T-helper 1 cell treated with Interleukin-12 subunit alpha and Interleukin-12 subunit beta and Interleukin-4 antibody, amounts not matched to agents 30 ng/mL and 1 ng/mL, for 36 hours (primary cell): ENCODE data around the gene CLTCL1. TPM values are rescaled to one million over a fixed set of nuclear protein-coding genes. Genes with fewer than 3 reads are reported as not detected.
"Not testable (repeated sequence)": the region's sequence is repeated elsewhere in the genome, so short reads cannot be mapped to it uniquely, and the experiment has no call there.

Experiments
- intact Hi-C: fragments of 100-400 bp; cut with micrococcal nuclease; formaldehyde crosslinking; loops from one replicate; pipeline ENCODE4 v1.15.1; 2024
- total RNA-seq: library from RNA; stranded (reverse); gene quantifications from 2 replicates; pipeline ENCODE4 v1.2.3, GENCODE V29; 2022

CLTCL1 gene
- 0.66 and 1.1 TPM in 2 replicates for total RNA-seq

DNA sequence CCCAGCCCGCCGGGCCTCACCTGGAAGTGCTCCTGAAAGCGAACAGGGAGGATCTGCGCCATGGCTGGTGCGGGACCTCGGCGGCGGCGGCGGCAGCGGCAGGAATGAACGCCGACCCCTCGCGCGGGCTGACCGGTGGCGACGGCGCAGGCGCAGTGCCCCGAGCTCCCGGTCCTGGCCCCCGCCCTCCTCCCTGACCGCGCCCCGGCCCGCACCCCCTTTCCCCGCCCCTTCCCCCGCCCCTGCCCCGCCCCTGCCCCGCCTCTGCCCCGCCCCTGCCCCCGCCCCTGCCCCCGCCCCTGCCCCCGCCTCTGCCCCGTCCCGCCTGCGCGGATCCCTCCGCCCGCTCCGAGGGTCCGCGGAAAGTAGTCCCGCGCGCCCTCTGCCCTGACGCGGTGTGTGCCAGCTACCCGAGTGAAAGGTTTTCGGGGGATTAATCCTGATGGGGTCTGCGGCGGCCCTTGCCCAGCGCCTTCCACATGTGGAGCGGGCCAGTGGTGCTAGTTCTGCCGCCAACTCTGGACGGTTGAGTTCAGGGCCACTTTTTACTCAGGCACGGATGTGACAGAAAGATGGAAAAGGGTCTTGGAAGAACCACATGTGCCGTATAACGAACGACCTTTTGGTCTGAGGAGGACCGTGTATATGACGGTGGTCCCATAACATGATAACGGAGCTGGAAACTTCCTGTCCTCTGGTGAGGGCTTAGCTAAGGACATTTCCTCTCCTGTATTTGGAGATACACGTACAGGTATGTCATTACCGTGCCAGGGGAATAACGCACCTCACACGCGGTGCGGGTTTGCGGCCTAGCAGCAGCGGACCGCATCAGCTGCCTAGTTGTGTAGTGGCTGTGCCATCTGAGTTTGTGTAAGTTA lies at the start of gene CLTCL1:
CLTCL1 (minus strand) TSS at position 140 of the 878 bp plus-strand sequence; CDS start at position 62, 78 bp downstream.
- intact Hi-C loops = loop anchor here (1.0 to 2.0 kb wide), 6 partner anchors 113 to 187 kb away; partner anchors contain the start of genes C22orf39, CDC45, DGCR2 and ESS2

DNA sequence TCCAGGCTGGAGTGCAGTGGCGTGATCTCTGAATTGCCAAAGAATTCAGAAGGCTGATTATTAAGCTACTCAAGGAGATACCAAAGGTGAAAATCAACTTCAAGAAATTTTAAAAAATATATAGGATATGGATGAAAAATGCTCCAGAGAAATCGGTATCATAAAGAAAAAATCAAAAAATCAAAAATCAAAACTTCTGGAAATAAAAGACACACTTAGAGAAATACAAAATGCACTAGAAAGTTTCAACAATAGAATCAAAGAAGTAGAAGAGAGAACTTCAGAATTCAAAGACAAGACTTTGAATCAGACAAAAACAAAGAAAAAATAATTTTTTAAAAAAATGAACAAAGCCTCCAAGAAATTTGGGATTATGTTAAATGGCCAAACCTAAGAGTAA lies 45.6 kb upstream of the CLTCL1 start:
- intact Hi-C loops = no loop called here

DNA sequence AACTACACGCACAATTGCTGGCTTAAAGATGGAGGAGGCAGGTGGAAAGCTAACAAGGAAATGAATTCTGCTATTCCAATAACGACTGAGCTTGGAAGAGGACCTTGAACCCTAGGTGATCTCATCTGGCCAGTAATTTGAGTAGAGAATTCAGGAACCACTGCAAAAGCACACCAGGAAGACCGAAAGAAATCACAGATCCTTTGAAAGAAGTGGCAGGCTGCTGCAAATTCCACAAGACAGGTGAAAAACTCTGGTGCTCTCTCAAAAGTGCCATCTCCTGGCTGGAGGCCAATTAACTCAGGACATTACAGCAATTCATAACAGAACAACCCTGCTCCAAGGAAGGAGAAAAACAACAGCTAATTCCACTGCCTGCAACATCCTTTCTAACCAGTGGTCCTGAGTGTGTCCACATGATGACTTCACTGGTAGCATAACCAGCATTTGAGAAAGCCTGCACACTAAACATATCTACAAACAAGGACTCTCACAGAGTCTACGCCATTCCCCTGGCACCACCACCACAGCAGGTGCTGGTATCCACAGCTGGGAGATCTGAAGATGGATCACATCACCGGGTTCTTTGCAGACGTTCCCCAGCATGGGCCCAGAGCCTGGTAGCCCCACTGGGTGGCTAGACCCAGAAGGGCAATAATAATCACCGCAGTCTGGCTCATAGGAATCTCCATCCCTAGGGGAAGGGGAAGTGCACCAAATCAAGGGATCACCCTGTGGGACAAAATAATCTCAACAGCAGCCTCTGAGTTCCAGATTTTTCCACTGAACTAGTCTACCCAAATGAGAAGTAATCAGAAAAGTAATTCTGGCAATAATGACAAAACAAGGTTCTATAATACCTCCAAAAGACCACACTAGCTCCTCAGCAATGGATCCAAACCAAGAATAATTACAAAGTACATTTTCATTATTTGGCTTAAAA lies 44.9 kb upstream of the CLTCL1 start:
- intact Hi-C loops = no loop called here

DNA sequence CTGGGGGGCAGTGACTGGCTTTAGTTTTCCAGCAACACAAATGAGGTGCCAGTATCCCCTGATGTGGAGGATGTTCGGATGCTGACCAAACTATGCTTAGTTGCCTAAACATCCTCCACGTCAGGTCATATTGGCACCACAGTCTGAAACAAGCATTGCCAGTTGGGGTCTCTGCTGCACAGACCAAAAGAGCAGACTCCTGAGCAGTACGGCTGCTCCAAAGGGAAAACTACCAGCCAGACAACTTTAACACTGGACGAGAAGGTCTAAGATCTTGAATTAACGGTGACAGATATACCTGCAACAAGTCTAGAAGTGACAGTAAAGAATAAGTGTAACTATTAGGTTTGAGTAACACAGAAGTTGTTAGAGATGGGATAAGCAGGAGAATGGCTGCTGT lies 40.5 kb upstream of the CLTCL1 start:
- intact Hi-C loops = no loop called here

DNA sequence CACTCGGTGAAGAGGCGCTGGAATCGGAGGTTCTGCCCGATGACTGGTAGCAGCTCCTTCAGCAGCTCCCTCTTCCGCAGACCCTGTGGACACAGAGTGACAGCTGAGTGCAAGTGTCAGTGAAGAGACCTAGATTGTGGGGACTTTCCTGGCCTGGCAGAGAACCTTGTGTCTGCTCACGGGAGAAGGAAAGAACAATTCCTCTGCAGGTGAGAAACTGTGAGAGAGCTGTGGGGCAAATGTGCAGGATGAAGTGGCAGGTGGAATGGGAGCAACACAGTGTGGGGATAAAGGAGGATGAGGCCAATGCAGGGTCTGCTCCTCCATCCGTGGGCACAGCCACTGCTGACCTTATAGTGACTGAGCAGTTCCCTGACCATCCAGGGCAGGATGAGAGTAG lies 40.0 kb upstream of the CLTCL1 start:
- intact Hi-C loops = no loop called here

DNA sequence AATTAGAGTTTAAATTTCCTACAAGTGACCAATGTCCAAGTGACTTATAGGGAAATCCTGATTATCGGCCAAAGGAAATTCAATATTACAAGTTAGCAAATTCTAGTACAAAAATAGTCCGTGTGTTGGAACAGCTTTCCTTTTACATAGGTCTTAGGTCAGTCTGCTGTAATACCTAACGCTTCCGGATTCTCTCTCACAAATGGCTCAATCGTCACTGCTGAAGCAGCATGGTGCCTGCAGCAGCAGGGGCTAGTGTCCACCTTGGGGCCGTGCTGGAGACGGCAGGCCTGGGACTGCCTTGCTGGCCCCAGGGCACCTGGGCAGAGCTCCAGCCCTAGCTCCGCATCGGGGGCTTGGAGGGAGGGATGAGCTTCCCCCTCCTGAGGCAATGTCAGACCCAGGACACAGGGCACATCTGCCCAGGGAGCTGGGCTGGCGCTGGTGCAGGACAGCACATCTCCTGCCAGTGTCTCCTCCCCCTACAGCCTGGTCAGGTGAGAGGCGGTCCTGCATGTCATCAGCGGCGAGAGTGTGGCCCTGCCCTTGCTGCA lies 39.4 kb upstream of the CLTCL1 start:
- intact Hi-C loops = no loop called here

DNA sequence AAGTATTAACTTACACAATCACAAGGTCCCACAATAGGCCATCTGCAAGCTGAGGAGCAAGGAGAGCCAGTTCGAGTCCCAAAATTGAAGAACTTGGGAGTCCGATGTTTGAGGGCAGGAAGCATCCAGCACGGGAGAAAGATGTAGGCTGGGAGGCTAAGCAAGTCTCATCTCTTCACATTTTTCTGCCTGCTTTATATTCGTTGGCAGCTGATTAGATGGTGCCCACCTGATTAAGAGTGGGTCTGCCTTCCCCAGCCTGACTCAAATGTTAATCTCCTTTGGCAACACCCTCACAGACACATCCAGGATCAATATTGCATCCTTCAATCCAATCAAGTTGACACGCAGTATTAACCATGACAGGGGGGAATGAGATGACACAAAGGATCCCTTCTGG lies 38.7 kb upstream of the CLTCL1 start:
- intact Hi-C loops = not testable (repeated sequence)

DNA sequence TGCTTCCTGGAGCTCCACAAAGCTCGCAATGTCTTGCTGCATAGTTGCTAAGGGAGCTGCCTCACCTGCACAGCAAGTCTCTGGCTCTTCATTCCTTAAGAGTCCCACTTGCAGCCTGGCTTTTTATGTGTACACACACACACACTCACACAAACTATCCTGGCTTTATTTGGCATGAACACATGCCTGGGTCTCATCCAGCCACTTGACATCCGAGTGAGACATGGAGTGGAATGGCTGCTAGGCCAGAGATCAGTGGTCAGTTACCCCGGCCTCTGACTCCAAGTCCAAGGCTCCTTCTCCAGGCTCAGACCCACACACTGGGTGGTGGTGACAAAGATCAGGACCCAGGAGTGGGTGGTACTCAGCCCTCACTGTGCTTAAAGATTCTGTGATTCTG lies 37.9 kb upstream of the CLTCL1 start:
- intact Hi-C loops = no loop called here

DNA sequence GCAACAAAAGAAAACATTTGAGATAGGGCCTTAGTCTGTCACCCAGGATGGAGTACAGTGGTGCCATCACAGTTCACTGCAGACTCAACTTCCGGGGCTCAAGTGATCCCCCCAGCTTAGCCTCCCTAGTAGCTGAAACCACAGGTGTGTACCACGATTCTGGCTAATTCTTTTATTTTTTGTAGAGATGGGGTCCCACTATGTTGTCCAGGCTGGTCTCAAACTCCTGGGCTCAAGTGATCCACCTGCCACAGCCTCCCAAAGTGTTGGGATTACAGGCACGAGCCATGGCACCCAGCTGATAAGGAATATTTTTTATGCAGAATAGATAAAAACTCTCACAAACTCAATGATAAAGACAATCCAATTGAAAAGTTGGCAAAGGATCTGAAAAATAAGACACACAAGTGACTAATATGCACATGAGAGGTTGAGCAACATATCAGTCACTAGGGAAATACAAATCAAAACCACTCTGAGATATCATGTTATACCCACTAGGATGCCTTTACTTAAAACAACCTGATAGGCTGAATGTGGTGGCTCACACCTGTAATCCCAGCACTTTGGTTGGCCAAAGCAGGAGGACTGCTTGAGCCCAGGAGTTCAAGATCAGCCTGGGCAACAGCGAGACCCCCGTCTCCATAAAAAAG lies 33.9 kb upstream of the CLTCL1 start:
- intact Hi-C loops = no loop called here

DNA sequence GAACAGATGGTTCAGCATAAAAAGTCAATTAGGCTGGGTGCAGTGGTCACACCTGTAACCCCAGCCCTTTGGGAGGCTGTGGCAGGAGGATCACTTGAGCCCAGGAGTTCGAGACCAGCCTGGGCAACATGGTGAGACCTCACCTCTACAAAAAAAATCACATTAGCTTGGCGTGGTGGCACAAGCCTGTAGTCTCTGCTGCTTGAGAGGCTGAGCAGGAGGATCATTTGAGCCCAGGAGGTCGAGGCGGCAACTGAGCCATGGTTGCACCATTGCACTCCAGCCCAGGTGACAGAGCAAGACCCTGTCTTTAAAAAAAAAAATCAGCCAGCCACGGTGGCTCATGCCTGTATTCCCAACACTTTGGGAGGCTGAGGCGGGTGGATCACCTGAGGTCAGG lies 31.9 kb upstream of the CLTCL1 start:
- intact Hi-C loops = not testable (repeated sequence)

DNA sequence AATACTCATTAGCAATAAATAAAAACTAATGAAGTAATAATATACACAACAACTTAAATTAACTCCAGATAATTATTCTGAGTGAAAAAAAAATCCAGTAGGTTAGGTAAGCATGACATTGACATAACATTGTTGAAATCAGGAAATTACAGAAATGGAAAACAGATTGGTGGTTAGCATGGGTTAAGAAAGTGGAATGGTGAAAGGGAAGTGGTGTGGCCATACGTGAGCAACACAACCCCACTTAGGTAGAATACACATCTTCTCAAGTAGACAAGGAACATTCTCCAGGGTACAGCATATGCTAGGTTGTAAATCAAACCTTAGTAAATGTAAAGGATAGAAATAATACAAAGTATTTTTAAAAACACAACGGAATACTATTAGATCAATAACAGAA lies 30.2 kb upstream of the CLTCL1 start:
- intact Hi-C loops = no loop called here

DNA sequence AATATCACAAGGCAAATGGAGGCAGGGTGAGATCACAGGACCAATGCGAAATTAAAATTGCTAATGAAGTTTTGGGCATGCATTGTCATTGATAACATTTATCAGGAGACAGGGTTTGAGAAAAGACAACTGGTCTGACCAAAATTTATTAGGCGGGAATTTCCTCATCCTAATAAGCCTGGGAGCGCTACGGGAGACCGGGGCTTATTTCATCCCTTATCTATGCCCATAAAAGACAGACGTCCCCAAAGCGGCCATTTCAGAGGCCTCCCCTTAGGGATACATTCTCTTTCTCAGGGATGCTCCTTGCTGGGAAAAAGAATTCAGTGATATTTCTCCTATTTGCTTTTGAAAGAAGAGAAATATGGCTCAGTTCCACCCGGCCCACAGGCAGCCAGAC lies 28.6 kb upstream of the CLTCL1 start:
- intact Hi-C loops = not testable (repeated sequence)

DNA sequence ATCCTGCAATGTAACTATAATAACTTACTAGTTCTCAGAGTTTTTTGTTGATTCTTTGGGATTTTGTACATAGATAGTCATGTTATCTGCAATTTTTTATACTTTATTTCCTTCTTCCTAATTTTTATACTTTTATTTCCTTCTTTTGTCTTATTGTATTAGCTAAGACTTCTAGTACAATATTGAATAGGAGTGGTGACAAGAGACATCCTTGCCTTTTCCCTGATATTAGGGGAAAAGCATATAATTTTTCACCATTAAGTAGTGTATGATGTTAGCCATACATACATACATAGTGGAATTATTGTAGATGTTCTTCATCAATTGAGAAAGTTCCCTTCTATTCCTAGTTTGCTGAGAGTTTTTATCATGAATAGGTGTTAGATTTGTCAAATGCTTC lies 27.8 kb upstream of the CLTCL1 start:
- intact Hi-C loops = no loop called here

DNA sequence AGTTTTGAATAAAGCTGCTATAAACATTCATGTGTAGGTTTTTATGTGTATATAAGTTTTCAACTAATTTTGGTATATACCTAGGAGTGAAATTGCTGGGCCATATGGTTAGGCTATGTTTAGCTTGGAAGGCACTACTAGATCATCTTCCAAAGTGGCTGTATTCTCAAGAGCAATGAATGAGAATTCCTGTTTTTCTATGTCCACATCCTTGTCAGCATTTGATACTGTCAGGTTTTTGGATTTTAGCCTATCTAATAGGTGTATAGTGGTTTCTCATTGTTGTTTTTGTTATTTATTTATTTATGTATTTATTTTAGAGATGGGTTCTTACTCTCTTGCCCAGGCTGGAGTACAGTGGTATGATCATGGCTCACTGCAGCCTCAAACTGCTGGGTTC lies 26.3 kb upstream of the CLTCL1 start:
- intact Hi-C loops = no loop called here

DNA sequence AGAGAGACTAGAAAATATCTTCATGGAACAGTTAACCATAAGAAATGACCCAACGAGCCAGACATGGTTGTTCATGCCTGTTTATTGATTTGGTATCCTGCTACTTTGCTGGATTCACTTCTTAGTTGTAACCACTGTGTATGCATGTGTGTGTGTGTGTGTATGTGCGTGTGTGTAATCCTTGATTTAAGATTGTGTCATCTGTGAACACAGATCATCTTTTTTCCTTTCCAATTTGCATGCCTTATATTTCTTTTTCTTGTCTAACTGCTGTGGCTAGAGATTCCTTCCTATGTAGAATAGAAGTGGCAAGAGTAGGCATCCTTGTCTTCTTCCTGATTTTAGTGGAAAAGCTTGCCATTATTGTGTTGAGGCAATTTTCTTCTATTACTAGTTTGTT lies 16.4 kb upstream of the CLTCL1 start:
- intact Hi-C loops = loop anchor here (10.0 kb wide), 1 partner anchor 57 kb away; no protein-coding TSS in a partner anchor

DNA sequence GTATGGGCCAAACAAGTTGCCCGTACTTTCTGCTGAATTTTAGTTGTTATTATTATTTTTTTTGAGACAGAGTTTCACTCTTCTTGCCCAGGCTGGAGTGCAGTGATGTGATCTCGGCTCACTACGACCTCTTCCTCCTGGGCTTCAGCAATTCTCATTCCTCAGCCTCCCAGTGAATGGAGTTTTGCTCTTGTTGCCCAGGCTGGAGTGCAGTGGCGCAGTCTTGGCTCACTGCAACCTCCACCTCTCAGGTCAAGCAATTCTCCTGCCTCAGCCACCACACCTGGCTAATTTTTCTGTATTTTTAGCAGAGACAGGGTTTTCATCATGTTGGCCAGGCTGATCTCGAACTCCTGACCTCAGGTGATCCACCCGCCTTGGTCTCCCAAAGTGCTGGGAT lies 15.0 kb upstream of the CLTCL1 start:
- intact Hi-C loops = loop anchor here (10.0 kb wide), 1 partner anchor 58 kb away; no protein-coding TSS in a partner anchor

DNA sequence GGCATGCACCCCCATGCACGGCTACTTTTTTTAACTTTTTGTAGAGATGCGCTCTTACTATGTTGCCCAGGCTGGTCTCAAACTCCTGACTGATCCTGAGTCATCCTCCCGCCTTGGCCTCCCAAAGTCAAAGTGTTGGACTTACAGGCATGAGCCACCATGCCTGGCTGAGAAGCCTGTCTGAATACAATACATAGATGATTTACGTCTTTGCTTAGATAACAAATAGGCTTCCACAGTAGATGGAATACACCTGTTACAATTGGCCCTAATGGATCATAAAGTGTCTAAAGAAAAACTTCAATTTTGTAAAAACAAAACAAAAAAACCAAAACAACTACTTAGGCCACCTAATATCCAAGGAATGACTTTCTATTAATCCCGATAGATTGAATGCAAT lies 13.0 kb upstream of the CLTCL1 start:
- intact Hi-C loops = loop anchor here (10.0 kb wide), 1 partner anchor 60 kb away; no protein-coding TSS in a partner anchor

DNA sequence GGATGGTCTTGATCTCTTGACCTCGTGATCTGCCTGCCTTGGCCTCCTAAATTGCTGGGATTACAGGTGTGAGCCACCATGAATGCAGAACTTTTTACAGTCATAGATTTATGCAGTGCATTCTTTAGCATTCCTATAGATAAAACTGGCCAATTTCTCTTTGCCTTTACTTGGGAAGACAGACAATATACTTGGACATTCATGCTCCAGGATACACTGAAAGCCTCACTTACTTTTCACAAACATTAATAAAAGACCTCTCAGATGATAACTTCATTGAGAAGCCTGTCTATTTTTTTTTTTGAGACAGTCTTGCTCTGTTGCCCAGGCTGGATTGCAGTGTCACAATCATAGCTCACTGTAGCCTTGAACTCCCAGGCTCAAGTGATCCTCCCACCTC lies 12.3 kb upstream of the CLTCL1 start:
- intact Hi-C loops = loop anchor here (10.0 kb wide), 1 partner anchor 61 kb away; no protein-coding TSS in a partner anchor

DNA sequence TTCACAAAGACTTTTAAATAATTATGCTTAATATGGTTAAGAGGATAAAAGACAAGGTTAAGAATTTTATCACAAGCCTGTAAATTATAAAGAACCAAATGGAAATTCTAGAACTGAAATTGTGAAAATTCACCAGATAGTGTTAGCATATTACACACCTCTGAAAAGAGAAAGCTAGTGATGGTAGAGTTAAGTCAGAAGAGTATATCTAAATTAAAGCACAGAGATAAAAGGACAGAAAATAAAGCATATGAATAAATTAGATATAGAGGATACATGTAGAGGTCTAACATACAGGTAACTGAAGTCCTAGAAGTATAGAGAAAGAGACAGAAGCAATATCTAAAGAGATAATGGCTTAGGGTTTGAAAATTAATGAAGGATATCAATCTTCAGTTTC lies 4.2 kb upstream of the CLTCL1 start:
- intact Hi-C loops = no loop called here

DNA sequence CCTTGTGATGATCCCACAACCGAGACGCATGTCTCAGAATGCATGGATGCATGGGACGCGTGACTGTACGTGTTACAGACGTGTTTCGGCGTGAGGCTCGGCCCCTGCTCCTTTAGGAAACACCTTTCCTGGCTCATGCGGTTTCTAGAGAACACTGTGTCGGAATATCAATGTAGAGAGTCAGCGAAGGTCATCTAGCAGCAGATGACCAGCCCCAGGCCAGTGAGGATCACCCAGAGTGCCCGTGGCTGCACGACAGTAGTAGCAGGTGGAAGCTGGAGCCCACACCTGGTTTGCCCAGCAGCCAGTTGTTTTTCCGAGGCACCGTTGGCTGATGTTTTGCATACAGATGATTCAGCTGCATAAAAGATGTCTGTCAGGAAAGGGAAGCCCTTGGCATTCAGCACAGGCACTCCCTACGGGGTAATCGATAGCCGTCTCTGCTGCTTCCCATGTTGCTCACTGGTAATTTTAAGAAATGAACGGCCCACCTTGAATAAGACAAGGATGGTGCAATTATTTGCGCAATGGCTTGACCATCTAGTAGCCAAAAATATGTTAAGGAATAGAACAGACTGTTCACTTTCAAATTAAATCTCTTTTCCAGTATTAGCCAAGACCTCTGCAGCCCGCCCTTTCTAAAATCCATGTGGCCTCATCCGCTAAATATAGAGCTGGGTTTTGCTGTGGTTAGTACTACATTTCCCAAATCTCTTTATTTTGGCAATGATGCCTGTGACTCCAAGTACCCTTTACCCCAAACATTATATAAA lies 1.1 kb upstream of the CLTCL1 start:
- intact Hi-C loops = no loop called here
